SU-DHL-6 (cell line): ENCODE data around the gene DNAH11.

Source experiments
- H2AFZ ChIP-seq: fragments of 200-600 bp; sonication (generic); 2 replicates; pipeline ENCODE4 v1.6.1; 2014; ENCODE audit warnings: low read depth, mild to moderate bottlenecking, moderate library complexity, mixed read lengths, antibody characterized with exemption, low read length; ENCODE audit not compliant: severe bottlenecking
- H3F3A ChIP-seq: fragments of 200-600 bp; shearing (Covaris generic); 2 replicates; pipeline ENCODE4 v1.6.0; 2016; ENCODE audit warnings: antibody characterized with exemption, mild to moderate bottlenecking; ENCODE audit not compliant: insufficient read depth
- H3K27ac ChIP-seq: fragments of 200-600 bp; sonication (generic); 2 replicates; pipeline ENCODE4 v1.5.1; 2016; ENCODE audit warnings: low read depth, mild to moderate bottlenecking, low read length, moderate library complexity, mixed read lengths
- H3K27me3 ChIP-seq: fragments of 200-600 bp; sonication (generic), shearing (Covaris generic); 2 replicates; pipeline ENCODE4 v1.6.0; 2014; ENCODE audit warnings: mild to moderate bottlenecking, low read length
- H3K36me3 ChIP-seq: fragments of 200-600 bp; sonication (generic); 2 replicates; pipeline ENCODE4 v1.6.1; 2014; ENCODE audit warnings: mild to moderate bottlenecking, low read length, mixed read lengths
- H3K4me2 ChIP-seq: fragments of 300-600, 200-600 bp; shearing (Covaris generic), sonication (generic); 2 replicates; pipeline ENCODE4 v1.6.0; 2014; ENCODE audit warnings: low read length, low read depth, mild to moderate bottlenecking; ENCODE audit not compliant: poor library complexity, severe bottlenecking
- H3K4me3 ChIP-seq: fragments of 200-600 bp; sonication (generic); 2 replicates; pipeline ENCODE4 v1.5.1; 2014; ENCODE audit warnings: antibody characterized with exemption, low read length, mild to moderate bottlenecking, mixed read lengths; ENCODE audit not compliant: insufficient read depth, poor library complexity, severe bottlenecking
- H3K79me2 ChIP-seq: fragments of 200-600 bp; sonication (generic); 2 replicates; pipeline ENCODE4 v1.6.1; 2014; ENCODE audit warnings: mild to moderate bottlenecking, low read length, moderate library complexity; ENCODE audit not compliant: insufficient read depth
- H3K9ac ChIP-seq: fragments of 200-600 bp; sonication (generic); 2 replicates; pipeline ENCODE4 v1.7.0; 2014; ENCODE audit warnings: mild to moderate bottlenecking, low read length
- H3K9me2 ChIP-seq: fragments of 200-600 bp; sonication (generic); replicated peaks from 2 replicates; pipeline ENCODE4 v1.6.1; 2014; ENCODE audit warnings: low read length; ENCODE audit not compliant: insufficient read depth
- H3K9me3 ChIP-seq: fragments of 200-600 bp; sonication (generic); 2 replicates; pipeline ENCODE4 v1.6.1; 2014; ENCODE audit warnings: low read length, mixed read lengths; ENCODE audit not compliant: insufficient read depth
- H4K20me1 ChIP-seq: fragments of 200-600 bp; sonication (generic); 2 replicates; pipeline ENCODE4 v1.6.1; 2014; ENCODE audit warnings: low read depth, mild to moderate bottlenecking, antibody characterized with exemption, low read length, moderate library complexity, mixed read lengths
- CTCF ChIP-seq: fragments of 200-600 bp; sonication (generic); IDR thresholded peaks from one replicate; pipeline ENCODE4 v1.5.1; 2017; ENCODE audit warnings: antibody characterized with exemption, mild to moderate bottlenecking, low read length, moderate library complexity; ENCODE audit not compliant: insufficient read depth, poor library complexity, severe bottlenecking
- EZH2phosphoT487 ChIP-seq: fragments of 200-600 bp; sonication (generic), shearing (Covaris generic); conservative IDR thresholded peaks from 2 replicates; pipeline ENCODE4 v1.6.1; 2018; ENCODE audit warnings: mild to moderate bottlenecking, antibody characterized with exemption, low read length, moderate library complexity, mixed read lengths

Gene DNAH11

GRCh38 chr7:21566094-21566493, 23.3 kb downstream of the DNAH11 start:
- Histone ChIP-seq H3K9ac (no peak overlapping the region), H3K4me3 (no peak overlapping the region), H3K27me3 (no peaks in the 10 kb centered on the region), H3K9me3 (no peaks in the 10 kb centered on the region), H4K20me1 (no peaks in the 10 kb centered on the region), H3K36me3 (no peaks in the 10 kb centered on the region), H3K27ac (no peak overlapping the region), H3K79me2 (no peaks in the 10 kb centered on the region), H2AFZ (no peak overlapping the region), H3K4me2 (no peak overlapping the region), H3F3A (no peaks in the 10 kb centered on the region), H3K9me2 (no peaks in the 10 kb centered on the region)
- TF ChIP-seq CTCF = no peak
- no peak for TF ChIP-seq EZH2phosphoT487

GRCh38 chr7:21568762-21569161, 25.9 kb downstream of the DNAH11 start:
- Histone ChIP-seq H3K4me2 (no peak overlapping the region), H3K27me3 (no peaks in the 10 kb centered on the region), H2AFZ (no peak overlapping the region), H3K36me3 (no peaks in the 10 kb centered on the region), H3F3A (no peaks in the 10 kb centered on the region), H3K4me3 (no peak overlapping the region), H3K9me2 (no peaks in the 10 kb centered on the region), H3K9ac (no peak overlapping the region), H3K27ac (no peak overlapping the region), H3K9me3 (no peaks in the 10 kb centered on the region), H4K20me1 (no peaks in the 10 kb centered on the region), H3K79me2 (no peaks in the 10 kb centered on the region)
- TF ChIP-seq EZH2phosphoT487 = no peak
- peak; percentile 38 for TF ChIP-seq CTCF

GRCh38 chr7:21572331-21573313, 29.8 kb downstream of the DNAH11 start:
- no peaks in the 10 kb centered on the region for H3K9me2 ChIP-seq

More at GRCh38 chr7:21572331-21573313, 29.8 kb downstream of the DNAH11 start:
- H3K4me3 ChIP-seq = no peak overlapping the region
- H4K20me1 ChIP-seq = no peaks in the 10 kb centered on the region
- TF ChIP-seq CTCF (no peak), EZH2phosphoT487 (no peak)
- H3K79me2 ChIP-seq = no peaks in the 10 kb centered on the region
- H3K27ac ChIP-seq = no peak overlapping the region
- no peaks in the 10 kb centered on the region for H3K9me3 ChIP-seq
- no peak overlapping the region for H3K9ac ChIP-seq
- H3K36me3 ChIP-seq = no peaks in the 10 kb centered on the region
- no peak overlapping the region for H2AFZ ChIP-seq
- no peaks in the 10 kb centered on the region for H3F3A ChIP-seq
- no peak overlapping the region for H3K4me2 ChIP-seq
- no peaks in the 10 kb centered on the region for H3K27me3 ChIP-seq
